ENCODE measurements around the gene ESRRG.

ESRRG gene

GRCh38 chr1:216627252-216627651 is 96.0 kb downstream of the ESRRG start:
- no peak overlapping the region for H2BK12ac ChIP-seq (ENCODE audit: low read length)
- no peak overlapping the region for H2AK5ac ChIP-seq (ENCODE audit: low read depth, low read length)
- no peak overlapping the region for H2BK5ac ChIP-seq (ENCODE audit: low read length)
- no CpG with 5 or more reads among the region's 3 CpGs for WGBS, 2 donors (ENCODE audit: extremely low coverage in 2 of 2, insufficient read length in 2 of 2, insufficient replicate concordance in 1 of 2)
- DNase-seq (ENCODE audit: low spot score) = no peak
- no peak overlapping the region for H2BK15ac ChIP-seq (ENCODE audit: low read length)
- H3K4me1 ChIP-seq (ENCODE audit: control insufficient read depth in 2 of 2, insufficient read depth in 1 of 2, low read depth in 1 of 2, low read length in 2 of 2) = peaks cover 2 to 10% of the 10 kb centered on the region in 2 donors
- no peak overlapping the region for H2AFZ ChIP-seq (ENCODE audit: low read length)
- H3K23ac ChIP-seq (ENCODE audit: low read depth, low read length, poor library complexity) = no peak overlapping the region
- H3K27ac ChIP-seq (replicated peaks; ENCODE audit: low read length) = no peak overlapping the region
- H3K4ac ChIP-seq (ENCODE audit: low read length) = no peak overlapping the region
- no peaks in the 10 kb centered on the region for H3K79me1 ChIP-seq (ENCODE audit: low read depth, low read length)
- no peaks in the 10 kb centered on the region for H3K27me3 ChIP-seq (ENCODE audit: control insufficient read depth in 3 of 3, insufficient read depth in 3 of 3, low read depth in 1 of 3, low read length in 3 of 3)
- H3K4me2 ChIP-seq (ENCODE audit: insufficient read depth, low read length, poor library complexity, severe bottlenecking) = no peak overlapping the region
- H4K91ac ChIP-seq (ENCODE audit: low read depth, low read length, poor library complexity) = no peak overlapping the region
- no peak overlapping the region for H2BK120ac ChIP-seq (ENCODE audit: low read depth, low read length)
- H3K4me3 ChIP-seq (ENCODE audit: low read length in 2 of 2) = no peak overlapping the region
- H3K9me3 ChIP-seq (replicated peaks in 1 of 2; ENCODE audit: control insufficient read depth in 2 of 2, insufficient read depth in 1 of 2, low read depth in 1 of 2, low read length in 2 of 2) = no peaks in the 10 kb centered on the region
- peaks cover 0 to 2% of the 10 kb centered on the region in 2 donors for H3K36me3 ChIP-seq (replicated peaks in 1 of 2; ENCODE audit: control insufficient read depth in 2 of 2, insufficient read depth in 2 of 2, low read length in 2 of 2)
- no peak overlapping the region for H4K8ac ChIP-seq (ENCODE audit: low read depth, low read length)
- H3K18ac ChIP-seq (ENCODE audit: low read length) = no peak overlapping the region
- H3K14ac ChIP-seq (ENCODE audit: low read length) = no peak overlapping the region
- no peak overlapping the region for H3K9ac ChIP-seq (ENCODE audit: low read depth, low read length, poor library complexity)

DNA sequence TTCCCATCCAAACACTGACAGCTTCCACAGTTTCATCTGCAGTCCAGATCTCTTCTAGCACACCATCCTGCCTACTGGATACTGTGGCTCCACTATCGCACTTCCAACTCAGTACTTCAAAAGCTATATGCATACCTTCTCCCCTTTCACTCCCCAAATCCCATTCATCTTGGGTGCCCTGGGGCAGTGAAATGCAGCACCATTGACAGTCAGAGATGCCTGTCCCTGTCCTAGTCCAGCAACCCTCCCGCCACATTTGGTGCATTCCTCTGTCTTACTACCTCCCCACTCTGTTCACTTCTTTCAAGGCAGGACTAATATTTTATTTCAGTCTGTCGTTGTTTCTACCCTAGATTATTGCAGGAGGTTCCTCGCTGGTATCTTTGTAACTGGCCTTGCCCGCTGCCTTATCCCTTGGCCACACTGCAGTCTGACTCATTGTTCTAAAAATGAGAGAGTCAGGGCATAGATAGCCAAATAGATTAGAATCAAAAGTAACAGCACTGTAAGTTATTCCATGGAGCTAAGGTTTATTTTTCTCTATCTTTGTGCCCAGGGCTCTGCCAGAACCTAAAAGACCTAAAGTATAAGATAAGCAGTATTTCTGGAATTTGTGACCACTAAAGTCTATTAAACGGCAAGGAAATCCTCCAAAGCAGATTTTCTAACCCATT is 96.7 kb downstream of the ESRRG start:
- no peak overlapping the region for H3K23ac ChIP-seq (ENCODE audit: low read depth, low read length, poor library complexity)
- H3K4ac ChIP-seq (ENCODE audit: low read length) = no peak overlapping the region
- H3K27ac ChIP-seq (replicated peaks; ENCODE audit: low read length) = no peak overlapping the region
- no peak overlapping the region for H2BK15ac ChIP-seq (ENCODE audit: low read length)
- H2AK5ac ChIP-seq (ENCODE audit: low read depth, low read length) = no peak overlapping the region
- H3K9me3 ChIP-seq (replicated peaks in 1 of 2; ENCODE audit: control insufficient read depth in 2 of 2, insufficient read depth in 1 of 2, low read depth in 1 of 2, low read length in 2 of 2) = no peaks in the 10 kb centered on the region
- no peaks in the 10 kb centered on the region for H3K27me3 ChIP-seq (ENCODE audit: control insufficient read depth in 3 of 3, insufficient read depth in 3 of 3, low read depth in 1 of 3, low read length in 3 of 3)
- H2AFZ ChIP-seq (ENCODE audit: low read length) = no peak overlapping the region
- H4K8ac ChIP-seq (ENCODE audit: low read depth, low read length) = no peak overlapping the region
- no peaks in the 10 kb centered on the region for H3K79me1 ChIP-seq (ENCODE audit: low read depth, low read length)
- no peak overlapping the region for H2BK120ac ChIP-seq (ENCODE audit: low read depth, low read length)
- no peak overlapping the region for H3K4me3 ChIP-seq (ENCODE audit: low read length in 2 of 2)
- no peak overlapping the region for H4K91ac ChIP-seq (ENCODE audit: low read depth, low read length, poor library complexity)
- H3K4me1 ChIP-seq (ENCODE audit: control insufficient read depth in 2 of 2, insufficient read depth in 1 of 2, low read depth in 1 of 2, low read length in 2 of 2) = peaks cover 0 to 10% of the 10 kb centered on the region in 2 donors
- H2BK5ac ChIP-seq (ENCODE audit: low read length) = no peak overlapping the region
- no peak for DNase-seq (ENCODE audit: low spot score)
- no peak overlapping the region for H3K4me2 ChIP-seq (ENCODE audit: insufficient read depth, low read length, poor library complexity, severe bottlenecking)
- no peak overlapping the region for H3K14ac ChIP-seq (ENCODE audit: low read length)
- no peak overlapping the region for H3K9ac ChIP-seq (ENCODE audit: low read depth, low read length, poor library complexity)
- peaks cover 0 to 2% of the 10 kb centered on the region in 2 donors for H3K36me3 ChIP-seq (replicated peaks in 1 of 2; ENCODE audit: control insufficient read depth in 2 of 2, insufficient read depth in 2 of 2, low read length in 2 of 2)
- no peak overlapping the region for H3K18ac ChIP-seq (ENCODE audit: low read length)
- no CpG with 5 or more reads among the region's 6 CpGs for WGBS, 2 donors (ENCODE audit: extremely low coverage in 2 of 2, insufficient read length in 2 of 2, insufficient replicate concordance in 1 of 2)
- H2BK12ac ChIP-seq (ENCODE audit: low read length) = no peak overlapping the region

- H3K79me1 ChIP-seq (ENCODE audit: low read depth, low read length) = no peaks in the 10 kb centered on the region
- no peak overlapping the region for H3K14ac ChIP-seq (ENCODE audit: low read length)
- no peak overlapping the region for H3K23ac ChIP-seq (ENCODE audit: low read depth, low read length, poor library complexity)
- no peak overlapping the region for H2BK12ac ChIP-seq (ENCODE audit: low read length)
- no peak overlapping the region for H3K9ac ChIP-seq (ENCODE audit: low read depth, low read length, poor library complexity)
- H3K27me3 ChIP-seq (ENCODE audit: control insufficient read depth in 3 of 3, insufficient read depth in 3 of 3, low read depth in 1 of 3, low read length in 3 of 3) = no peaks in the 10 kb centered on the region
- no peak overlapping the region for H2AFZ ChIP-seq (ENCODE audit: low read length)
- H4K91ac ChIP-seq (ENCODE audit: low read depth, low read length, poor library complexity) = no peak overlapping the region
- H2BK5ac ChIP-seq (ENCODE audit: low read length) = no peak overlapping the region
- H4K8ac ChIP-seq (ENCODE audit: low read depth, low read length) = no peak overlapping the region
- no peak overlapping the region for H2AK5ac ChIP-seq (ENCODE audit: low read depth, low read length)
- H3K36me3 ChIP-seq (replicated peaks in 1 of 2; ENCODE audit: control insufficient read depth in 2 of 2, insufficient read depth in 2 of 2, low read length in 2 of 2) = no peaks in the 10 kb centered on the region
- no peak overlapping the region for H3K4me2 ChIP-seq (ENCODE audit: insufficient read depth, low read length, poor library complexity, severe bottlenecking)
- no peak overlapping the region for H3K27ac ChIP-seq (replicated peaks; ENCODE audit: low read length)
- H3K9me3 ChIP-seq (replicated peaks in 1 of 2; ENCODE audit: control insufficient read depth in 2 of 2, insufficient read depth in 1 of 2, low read depth in 1 of 2, low read length in 2 of 2) = no peaks in the 10 kb centered on the region
- no peaks in the 10 kb centered on the region for H3K4me1 ChIP-seq (ENCODE audit: control insufficient read depth in 2 of 2, insufficient read depth in 1 of 2, low read depth in 1 of 2, low read length in 2 of 2)
- H3K4ac ChIP-seq (ENCODE audit: low read length) = no peak overlapping the region
- H2BK120ac ChIP-seq (ENCODE audit: low read depth, low read length) = no peak overlapping the region
- no peak for DNase-seq (ENCODE audit: low spot score)
- H2BK15ac ChIP-seq (ENCODE audit: low read length) = no peak overlapping the region
- H3K18ac ChIP-seq (ENCODE audit: low read length) = no peak overlapping the region
- H3K4me3 ChIP-seq (ENCODE audit: low read length in 2 of 2) = no peak overlapping the region
These were observed 101.7 kb downstream of the ESRRG start for GRCh38 chr1:216621536-216621935.

DNA sequence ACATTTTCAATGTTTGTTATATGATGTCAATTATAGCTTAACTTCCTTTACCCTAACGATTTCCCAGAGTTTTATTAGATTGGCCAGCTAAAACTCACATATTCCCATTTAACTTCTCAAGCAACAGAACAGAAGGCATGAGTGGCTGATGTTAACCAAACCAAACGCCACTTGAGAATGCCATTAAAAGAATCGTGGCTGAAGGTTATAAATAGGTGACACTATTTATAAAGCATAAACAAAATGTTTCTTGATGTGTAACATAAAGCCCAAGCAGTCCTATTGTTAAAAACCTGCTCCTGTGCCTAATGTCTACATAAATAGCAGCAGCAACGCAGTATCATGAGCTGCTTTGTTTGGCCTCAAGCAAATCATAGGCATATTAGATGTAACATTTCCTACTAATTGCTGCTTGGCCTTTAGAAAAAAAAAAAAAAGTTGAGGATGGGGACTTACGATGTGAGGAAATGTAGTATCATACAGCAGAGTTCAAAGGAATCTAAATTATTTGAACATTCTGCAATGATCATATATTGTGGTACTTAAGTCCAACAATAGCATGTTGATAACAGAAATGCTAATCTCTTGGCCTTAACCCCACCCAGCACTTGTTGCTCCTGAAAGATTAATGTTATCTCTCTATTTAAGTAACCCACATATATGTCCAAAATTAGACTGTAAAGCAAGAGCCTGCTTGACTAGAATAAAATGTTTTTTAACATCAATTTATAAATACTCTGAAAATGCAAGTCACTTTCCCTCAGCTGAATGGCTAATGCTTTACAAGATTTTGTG is 106.0 kb downstream of the ESRRG start:
- Histone ChIP-seq H2BK15ac (ENCODE audit: low read length) (no peak overlapping the region), H3K4me2 (ENCODE audit: insufficient read depth, low read length, poor library complexity, severe bottlenecking) (no peak overlapping the region), H3K36me3 (replicated peaks in 1 of 2; ENCODE audit: control insufficient read depth in 2 of 2, insufficient read depth in 2 of 2, low read length in 2 of 2) (no peaks in the 10 kb centered on the region), H2AFZ (ENCODE audit: low read length) (no peak overlapping the region), H2BK120ac (ENCODE audit: low read depth, low read length) (no peak overlapping the region), H4K91ac (ENCODE audit: low read depth, low read length, poor library complexity) (no peak overlapping the region), H2BK12ac (ENCODE audit: low read length) (no peak overlapping the region), H3K4me3 (ENCODE audit: low read length in 2 of 2) (no peak overlapping the region), H3K27me3 (ENCODE audit: control insufficient read depth in 3 of 3, insufficient read depth in 3 of 3, low read depth in 1 of 3, low read length in 3 of 3) (no peaks in the 10 kb centered on the region), H2AK5ac (ENCODE audit: low read depth, low read length) (no peak overlapping the region), H3K4me1 (ENCODE audit: control insufficient read depth in 2 of 2, insufficient read depth in 1 of 2, low read depth in 1 of 2, low read length in 2 of 2) (peaks cover 0 to 1% of the 10 kb centered on the region in 2 donors), H3K14ac (ENCODE audit: low read length) (no peak overlapping the region), H3K79me1 (ENCODE audit: low read depth, low read length) (no peaks in the 10 kb centered on the region), H3K27ac (replicated peaks; ENCODE audit: low read length) (no peak overlapping the region), H3K4ac (ENCODE audit: low read length) (no peak overlapping the region), H2BK5ac (ENCODE audit: low read length) (no peak overlapping the region), H3K18ac (ENCODE audit: low read length) (no peak overlapping the region), H3K9ac (ENCODE audit: low read depth, low read length, poor library complexity) (no peak overlapping the region), H3K23ac (ENCODE audit: low read depth, low read length, poor library complexity) (no peak overlapping the region), H3K9me3 (replicated peaks in 1 of 2; ENCODE audit: control insufficient read depth in 2 of 2, insufficient read depth in 1 of 2, low read depth in 1 of 2, low read length in 2 of 2) (no peaks in the 10 kb centered on the region), H4K8ac (ENCODE audit: low read depth, low read length) (no peak overlapping the region)
- no peak for DNase-seq (ENCODE audit: low spot score)
- no CpG with 5 or more reads among the region's 5 CpGs for WGBS, 2 donors (ENCODE audit: extremely low coverage in 2 of 2, insufficient read length in 2 of 2, insufficient replicate concordance in 1 of 2)
